Stimulated activated CD4-positive, alpha-beta T cell treated with anti-CD3 and anti-CD28 coated beads, Interleukin-1b, Interleukin-23, amount 100 ng/mL, for 24 hours (primary cell): ENCODE measurements around the gene EXOSC6.
"Not testable (repeated sequence)": the region's sequence is repeated elsewhere in the genome, so short reads cannot be mapped to it uniquely, and the experiment has no call there.

Source experiments
- DNase-seq, 4 experiments: peaks; one replicate each; pipeline ENCODE4 v3.0.0-alpha.2; 2020; ENCODE audit warnings: low read depth in 4 of 4, low spot score in 1 of 4

Gene EXOSC6

DNA sequence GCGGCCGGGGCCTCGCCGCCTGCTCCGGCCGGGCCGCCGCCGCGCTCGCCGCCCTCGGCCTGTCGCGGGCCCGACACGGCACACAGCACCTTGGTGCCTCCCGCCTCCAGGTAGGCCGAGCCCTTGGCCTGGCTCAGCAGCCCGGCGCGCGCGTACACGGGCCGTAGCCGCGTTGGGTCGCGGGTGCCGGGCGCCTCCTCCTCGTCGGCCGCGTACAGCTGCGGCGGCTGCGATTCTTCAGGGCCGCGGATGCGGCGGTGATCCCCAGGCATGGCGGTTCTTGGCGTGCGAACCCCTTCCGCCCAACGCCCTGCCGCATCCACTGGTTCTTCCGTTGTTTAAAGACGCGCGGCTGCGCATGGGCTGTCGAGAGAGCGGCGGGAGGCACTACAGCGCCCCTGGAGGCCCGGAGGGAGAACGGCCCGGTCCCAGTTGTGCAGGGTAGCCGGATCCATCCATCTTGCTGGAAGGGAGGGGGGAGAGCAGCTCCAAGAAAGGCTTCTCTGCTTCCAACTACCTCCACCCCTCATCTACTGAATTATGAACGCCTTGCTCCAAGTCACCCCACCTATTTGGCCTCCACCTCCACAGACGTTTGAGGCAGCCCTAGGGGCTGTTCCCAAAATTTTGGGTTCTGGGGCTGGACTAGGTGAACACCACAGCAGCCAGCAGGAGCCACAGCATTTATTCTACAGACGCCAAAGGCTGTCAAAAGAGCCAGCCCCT, at the start of gene EXOSC6:
EXOSC6 (minus strand) TSS at position 312 of the 726 bp plus-strand sequence; CDS start at position 272, 40 bp downstream.
- peak; percentile 74 to 88 (median 86) for DNase-seq

DNA sequence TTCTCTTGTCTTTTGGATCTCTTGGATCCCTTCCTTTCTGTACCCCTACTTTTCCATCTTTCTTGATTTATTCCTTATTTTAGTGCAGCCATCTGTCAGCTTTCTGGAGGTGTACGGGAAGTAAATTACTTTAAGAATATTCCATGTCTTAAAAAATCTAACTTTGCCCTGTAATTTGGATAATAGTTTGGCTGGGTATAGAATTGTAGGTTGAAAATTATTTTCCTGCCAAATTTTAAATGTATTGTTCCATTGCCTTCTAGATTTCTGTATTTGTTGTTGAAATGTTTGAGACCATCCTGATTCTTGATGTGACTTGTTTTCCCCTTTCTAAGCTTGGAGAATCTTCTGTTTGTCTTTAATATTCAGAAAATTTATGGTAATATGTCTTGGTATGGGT, 49.4 kb upstream of the EXOSC6 start:
- DNase-seq: no peak

DNA sequence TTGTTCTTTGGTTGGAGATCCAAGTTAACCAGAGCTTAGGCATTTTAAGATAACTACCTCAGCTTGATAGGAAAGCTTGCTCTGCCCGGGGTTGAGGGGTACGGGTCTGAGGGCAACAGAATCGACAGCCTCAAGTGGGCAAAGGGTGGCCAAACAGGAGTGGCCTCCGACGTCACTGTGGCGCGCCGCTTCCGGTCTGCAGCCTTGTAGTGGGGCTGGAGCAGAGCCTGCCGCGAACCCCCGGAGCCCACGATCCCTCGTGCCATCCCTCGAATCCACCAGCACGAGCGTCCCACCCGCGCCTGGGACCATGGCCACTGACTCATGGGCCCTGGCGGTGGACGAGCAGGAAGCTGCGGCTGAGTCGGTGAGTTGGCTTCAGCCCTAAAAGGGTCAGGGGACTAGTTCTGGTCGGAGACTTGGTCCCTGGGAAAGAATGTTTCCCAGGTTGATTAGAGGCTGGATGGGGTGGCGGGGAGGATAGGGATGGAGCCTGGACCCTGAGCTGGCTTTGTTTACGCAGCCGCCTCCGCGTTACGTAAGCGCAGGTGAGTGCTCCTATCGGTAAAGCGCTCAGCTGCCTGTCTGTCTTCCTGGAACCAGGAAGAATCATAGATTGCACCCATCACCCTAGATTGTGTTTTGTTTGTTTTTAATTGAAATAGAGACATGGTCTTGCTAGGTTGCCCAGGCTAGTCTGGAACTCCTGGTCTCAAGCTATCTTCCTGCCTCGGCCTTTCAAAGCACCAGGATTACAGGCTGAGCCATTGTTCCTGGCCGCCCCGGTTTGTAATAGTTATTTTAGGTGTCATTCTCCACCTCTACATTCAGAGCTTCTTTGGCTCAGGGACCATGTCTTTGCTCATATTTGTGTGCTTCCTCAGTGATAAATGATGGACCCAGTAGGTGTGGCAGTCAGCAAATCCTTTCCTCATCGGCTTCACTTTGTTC, 47.5 kb upstream of the EXOSC6 start, which contains the start of gene DDX19B:
DDX19B (plus strand) TSS at position 199 of the 951 bp plus-strand sequence; CDS start at position 311, 112 bp downstream.
- peak in 3 of 4 experiments; percentile 33 to 43 (median 41) for DNase-seq

DNA sequence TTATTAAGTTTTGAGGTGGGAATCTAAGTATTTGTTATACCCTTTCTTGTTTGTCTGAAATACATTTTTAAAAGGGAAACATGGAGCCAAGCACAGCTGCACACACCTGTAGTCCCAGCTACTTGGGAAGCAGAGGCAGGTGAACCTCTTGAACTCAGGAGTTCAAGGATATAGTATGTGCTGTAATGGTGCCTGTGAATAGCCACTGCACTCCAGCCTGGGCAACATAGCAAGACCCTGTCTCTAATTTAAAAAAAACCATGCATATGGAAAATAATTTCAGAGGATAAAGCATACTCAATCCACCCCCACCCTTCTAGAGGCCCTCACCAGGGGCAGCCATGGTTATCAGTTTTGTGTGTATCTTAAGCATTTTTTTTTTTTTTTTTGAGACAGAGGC, 43.9 kb upstream of the EXOSC6 start:
- no peak for DNase-seq

DNA sequence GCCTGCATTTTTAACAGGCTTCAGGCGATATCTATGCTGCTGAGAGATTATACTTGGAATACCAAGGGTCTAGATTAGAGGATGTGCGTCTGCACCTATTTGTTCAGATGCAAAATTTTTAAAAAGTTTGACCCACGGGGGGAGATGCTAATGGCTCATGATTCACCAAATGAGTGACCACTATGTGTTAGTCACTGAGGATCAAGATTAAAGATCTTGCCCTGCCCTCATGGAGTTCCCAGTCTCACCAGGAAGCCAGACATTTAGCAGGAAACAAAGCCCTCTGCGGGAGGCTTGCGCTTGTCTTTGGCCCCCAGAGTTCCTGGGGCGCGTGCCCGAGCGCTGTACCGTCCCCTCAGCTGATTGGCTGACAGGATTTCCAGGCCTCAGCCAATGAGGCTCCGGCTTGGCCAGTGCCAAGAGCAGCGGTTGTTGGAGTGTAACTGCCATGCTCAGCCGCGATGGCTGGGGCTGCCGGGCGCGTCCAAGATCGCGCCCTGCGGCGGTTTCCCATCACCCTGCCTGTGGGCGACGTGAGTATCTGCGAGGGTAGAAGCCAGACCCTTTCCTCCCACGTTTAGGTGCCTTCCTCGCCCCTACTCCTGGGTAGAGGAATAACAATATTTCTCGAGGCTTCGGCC, 42.8 kb upstream of the EXOSC6 start:
- DNase-seq: no peak

DNA sequence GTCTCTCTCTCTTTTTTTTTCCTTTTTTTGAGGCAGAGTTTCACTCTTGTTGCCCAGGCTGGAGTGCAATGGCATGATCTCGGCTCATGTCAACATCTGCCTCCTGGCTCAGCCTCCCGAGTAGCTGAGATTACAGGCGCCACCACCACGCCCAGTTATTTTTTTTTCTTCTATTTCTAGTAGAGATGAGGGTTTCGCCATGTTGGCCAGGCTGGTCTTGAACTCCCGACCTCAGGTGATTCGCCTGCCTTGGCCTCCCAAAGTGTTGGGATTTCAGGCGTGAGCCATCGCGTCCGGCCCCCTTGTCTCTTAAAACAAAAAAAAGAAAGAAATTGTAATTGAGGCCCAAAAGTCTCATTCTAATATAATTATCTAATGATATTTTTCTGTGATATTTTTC, 40.4 kb upstream of the EXOSC6 start:
- DNase-seq: not testable (repeated sequence)

DNA sequence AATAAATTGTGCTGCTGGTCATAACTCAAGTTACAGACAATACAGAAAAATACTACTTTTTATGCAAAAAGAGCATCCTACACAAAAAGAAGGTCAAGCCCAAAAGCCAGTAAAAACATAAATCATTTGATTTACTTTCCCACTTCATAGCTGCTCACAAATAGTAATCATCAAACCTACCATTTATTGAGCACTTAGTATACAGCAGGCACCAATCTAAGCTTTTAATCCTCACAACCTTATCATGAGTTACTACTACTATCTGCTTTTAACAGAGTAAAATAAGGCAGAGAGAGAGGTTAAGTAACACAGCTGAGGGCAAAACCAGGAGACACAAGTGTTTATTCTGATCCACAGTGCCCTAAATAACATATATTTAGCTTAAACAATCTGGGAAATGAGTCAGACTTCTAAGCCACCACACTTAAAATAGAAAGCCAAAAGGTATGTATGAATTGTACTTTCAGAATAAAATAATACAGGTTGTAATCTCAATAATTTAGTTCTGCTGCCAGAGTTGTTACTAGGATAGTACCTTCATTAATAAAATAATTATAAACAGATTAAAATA, 39.3 kb upstream of the EXOSC6 start:
- DNase-seq: no peak

DNA sequence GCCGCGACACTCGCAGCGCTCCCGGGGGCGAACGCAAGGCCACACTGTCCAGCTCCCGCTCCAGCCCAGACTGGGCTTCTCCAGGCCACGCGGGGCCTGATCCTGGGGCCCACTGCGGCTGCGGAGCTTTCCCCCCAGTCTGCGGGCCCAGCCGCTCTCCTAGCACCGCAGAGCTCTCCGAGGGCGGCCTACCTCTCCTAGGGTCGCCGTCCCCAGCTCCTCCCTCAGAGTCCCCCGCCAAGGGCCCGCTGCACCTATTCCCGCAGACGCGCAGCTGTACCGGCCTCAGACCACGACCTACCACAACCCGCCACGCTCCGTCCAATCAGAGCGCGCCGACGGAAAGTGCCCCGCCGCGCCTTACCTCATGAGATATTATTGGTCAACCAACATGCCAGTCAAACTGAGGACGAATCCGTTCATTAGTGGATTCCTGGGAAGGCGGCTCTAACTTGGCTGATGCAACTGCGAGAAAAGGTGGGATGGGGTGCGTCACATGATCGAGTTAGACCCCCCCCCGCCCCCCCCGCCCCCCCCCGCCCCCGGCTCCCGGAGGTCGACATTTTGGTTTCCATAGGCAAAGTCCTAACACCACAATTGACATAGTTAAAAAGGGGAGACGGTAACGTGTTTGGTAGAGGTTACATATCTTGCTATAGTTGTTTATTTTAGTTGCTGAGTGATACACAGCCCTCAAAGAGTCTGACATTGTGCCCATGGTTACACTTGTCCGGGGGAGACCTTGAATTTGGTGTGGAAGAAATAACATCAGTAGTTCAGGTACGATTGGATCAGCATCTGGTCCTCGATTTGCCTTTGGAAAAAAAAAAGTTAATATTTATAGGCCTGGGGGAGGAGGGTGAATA, 37.7 kb upstream of the EXOSC6 start, which contains the start of gene AARS1:
AARS1 (minus strand) TSS at position 278 of the 866 bp plus-strand sequence. CDS start 6,743 bp downstream, outside the sequence.
- DNase-seq: peak; percentile 80 to 93 (median 86)

DNA sequence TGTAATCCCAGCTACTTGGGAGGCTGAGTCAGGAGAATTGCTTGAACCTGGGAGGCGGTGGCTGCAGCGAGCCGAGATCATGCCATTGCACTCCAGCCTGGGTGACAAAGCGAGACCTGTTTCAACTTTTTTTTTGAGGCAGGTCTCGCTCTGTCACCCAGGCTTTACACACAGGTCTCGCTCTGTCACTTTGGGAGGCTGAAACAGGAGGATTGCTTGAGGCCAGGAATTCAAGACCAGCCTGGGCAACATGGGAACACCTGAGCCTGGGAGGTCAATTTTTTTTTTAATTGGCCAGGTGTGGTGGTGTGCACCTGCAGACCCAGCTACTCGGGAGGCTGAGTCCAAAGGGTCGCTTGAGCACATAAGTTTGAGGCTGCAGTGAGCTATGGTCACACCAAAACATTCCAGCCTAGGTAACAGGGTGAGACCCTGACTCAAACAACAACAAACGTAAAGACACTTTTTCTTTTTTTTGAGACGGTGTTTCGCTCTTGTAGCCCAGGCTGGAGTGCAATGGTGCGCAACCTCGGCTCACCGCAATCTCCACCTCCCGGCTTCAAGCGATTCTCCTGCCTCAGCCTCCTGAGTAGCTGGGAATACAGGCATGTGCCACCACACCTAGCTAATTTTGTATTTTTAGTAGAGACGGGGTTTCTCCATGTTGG, 35.7 kb upstream of the EXOSC6 start:
- not testable (repeated sequence) for DNase-seq

DNA sequence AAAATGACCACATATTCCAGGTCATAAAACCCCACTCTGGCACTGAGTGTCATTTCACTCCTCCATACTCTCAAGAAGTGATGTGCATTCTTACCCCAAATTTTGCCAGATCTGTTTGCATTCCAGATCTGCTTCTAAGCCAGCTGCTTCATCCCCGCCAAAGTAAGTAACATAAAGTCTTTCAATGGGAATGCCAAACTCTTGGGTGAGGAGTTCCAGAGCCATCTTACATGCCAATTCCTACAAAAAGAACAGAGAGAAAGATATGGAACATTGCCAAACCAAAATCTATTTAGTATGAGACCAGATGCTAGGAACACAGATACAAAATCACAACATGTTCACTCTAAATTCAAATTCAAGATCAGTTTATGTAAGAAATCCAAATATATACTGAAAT, 24.7 kb upstream of the EXOSC6 start:
- no peak for DNase-seq

DNA sequence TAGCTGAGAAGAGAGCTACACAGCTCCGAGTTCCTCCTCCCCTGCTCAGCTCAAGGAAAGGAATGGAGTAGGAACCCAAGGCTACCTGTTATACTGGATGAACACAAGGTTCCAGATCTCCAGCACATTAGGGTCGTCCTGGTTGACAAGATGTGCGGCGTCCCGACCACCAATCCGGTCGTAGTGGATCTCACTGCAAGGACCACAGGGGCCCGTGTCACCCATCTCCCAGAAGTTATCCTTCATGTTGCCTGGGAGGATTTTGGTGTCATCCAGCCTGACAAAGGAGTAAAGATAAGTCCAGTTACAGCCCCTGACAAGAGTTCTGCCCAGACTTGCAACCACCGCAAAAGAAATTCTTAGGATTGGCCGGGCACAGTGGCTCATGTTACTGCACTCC, 20.0 kb upstream of the EXOSC6 start:
- DNase-seq: no peak

DNA sequence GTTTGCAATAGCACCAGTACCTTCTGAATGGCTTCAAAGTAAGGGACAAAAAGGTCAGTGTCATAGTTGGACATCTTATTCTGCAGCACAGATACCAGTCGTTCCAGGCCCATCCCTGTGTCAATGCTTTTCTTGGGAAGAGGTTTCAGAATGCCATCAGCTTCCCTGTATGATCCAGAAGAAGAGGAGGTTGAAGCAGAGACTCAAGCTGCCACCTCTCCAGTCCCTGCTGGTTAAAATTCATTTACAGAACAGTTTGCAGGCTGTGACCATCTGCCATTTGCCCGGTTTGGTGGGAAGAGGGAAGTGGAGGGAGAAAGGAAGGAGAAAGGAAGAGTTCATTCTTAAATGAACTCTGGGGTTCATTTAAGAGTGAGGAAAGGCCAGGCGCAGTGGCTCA, 18.4 kb upstream of the EXOSC6 start:
- no peak for DNase-seq

DNA sequence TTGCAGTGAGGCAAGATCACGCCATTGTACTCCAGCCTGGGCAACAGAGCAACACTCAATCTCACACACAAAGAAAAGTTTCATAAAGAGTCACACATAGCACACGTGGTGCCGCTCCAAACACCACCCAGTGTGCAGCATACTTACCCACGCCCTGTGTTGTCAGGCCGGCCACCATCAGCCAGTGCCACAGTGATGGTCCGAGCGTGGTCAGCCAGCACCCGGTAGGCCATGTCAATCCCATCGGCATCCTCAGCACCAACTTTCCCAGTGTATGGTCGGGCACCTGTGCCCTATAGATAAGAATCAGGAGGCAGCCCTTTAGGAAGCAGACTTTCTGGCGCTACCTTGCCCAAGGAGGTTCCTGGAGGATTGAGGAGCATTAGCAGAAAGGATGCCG, 17.7 kb upstream of the EXOSC6 start:
- no peak for DNase-seq

DNA sequence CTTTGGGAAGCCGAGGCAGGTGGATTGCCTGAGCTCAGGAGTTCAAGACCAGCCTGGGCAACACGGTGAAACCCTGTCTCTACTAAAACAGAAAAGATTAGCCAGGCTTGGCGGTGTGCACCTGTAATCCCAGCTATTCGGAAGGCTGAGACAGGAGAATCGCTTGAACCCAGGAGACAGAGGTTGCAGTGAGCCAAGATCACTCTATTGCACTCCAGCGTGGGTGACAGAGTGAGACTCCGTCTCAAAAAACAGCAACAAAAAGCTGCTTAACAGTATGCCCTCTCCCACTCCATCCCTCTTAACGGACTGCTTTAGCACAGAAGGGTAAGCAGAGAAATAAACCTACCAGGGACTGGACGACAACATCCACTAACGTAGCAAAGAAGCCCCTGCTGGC, 16.2 kb upstream of the EXOSC6 start:
- DNase-seq: not testable (repeated sequence)

DNA sequence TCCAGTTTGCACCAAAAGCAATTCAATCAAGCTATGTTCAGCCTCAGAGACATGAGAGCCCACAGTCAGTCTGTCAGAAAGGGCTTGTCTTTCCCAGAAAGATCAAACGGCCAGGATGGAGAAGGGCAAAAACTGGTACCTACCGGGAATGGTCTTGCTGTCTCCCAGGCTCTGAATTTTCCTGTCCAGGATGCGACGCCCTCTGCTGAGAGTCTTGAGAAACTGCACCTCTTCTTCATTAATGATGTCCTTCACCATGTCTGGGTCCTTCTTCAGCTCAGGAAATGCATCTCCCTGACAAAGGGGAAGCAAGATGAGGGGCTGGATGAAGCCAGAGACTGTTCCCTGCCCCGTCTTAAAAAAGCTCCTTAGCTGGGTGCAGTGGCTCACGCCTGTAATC, 15.8 kb upstream of the EXOSC6 start:
- no peak for DNase-seq

DNA sequence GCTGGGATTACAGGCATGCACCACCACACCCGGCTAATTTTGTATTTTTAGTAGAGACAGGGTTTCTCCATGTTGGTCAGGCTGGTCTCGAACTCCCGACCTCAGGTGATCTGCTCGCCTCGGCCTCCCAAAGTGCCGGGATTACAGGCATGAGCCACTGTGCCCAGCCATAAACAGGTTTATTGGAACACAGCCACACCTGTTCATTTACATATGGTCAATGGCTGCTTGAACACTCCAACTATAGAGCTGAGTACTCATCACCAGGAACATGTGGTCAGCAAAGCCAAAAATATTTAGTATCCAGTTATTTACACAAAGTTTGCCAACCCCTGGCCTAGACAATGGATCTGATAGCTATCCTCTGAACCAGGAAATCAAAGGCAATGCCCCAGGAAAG, 8.2 kb upstream of the EXOSC6 start:
- DNase-seq: not testable (repeated sequence)

DNA sequence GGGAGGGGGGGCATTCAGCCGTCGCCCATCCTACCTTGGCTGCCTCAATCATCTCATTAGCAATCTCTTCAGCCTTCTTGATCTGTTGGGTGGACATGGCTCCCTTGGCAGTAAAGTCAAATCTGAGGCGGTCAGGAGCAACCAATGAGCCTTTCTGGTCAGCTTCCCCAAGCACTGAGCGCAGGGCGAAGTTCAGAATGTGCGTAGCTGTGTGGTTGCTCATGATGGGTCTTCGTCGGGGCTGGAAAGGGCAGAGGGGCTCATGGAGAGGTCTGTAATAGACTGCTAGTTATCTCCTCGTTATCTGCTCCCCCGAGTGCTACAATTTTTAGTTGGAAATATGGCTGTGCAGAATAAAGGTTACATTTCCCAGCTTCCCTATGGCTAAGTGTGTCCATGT, 7.2 kb upstream of the EXOSC6 start:
- DNase-seq: no peak

DNA sequence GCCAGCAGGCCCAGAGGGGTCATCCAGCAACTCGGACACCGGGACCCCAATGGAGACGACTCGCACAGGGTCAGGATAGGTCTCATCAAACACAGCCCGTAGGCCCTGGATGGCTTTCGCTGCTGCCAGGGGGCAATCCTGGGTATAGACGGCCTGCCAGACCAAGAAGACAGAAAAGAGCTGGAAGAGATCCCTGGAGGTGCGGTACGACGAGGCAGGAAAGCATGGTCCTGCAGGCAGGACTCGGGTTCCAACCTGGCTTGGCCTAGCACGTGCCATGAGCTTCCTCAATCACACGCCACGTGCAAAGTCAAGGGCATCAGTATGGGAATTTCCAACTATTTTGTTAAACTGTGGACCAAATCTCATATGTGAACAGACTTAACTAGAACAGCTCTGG, 6.3 kb upstream of the EXOSC6 start:
- DNase-seq: no peak

DNA sequence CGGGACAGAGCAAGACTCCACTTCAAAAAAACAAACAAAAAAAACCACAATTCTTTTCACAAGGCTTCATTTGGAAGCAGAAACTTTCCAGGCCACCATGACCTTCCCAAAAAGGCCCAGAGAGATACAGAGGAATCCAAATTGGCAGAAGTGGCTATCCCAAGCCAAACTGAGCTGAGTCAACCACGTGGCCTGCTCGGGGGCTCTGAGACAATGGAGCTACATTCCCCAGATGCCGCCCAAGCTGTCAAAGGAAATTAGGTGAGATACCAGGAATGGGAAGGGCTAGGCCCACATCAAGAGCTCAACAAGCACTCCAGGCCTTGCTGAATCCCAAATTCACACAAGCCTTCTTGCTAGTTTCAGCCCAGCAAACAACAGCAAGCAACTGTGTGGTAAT, 5.7 kb upstream of the EXOSC6 start:
- DNase-seq: no peak

DNA sequence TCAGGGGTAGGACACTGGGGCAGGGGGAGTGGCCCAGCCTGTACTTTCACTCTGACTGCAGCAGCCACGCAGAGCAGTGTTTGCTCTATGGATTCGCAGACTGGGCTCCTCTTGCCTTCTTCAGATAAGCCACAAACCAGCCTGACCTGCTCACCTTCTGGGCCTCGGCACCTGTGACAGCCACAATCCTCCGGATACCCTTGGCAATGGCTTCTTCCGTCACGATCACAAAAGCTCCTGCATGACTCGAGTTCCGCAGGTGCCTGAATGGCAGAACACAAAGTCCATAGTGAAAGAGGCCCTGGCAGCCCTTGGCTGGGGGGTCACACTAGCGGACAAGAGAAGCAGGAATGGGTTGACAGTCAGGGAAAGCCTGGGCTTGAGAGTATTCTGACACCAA, 3.8 kb upstream of the EXOSC6 start:
- DNase-seq: no peak
